Measurements from ENCODE around the gene RASIP1.

RASIP1 gene

DNA sequence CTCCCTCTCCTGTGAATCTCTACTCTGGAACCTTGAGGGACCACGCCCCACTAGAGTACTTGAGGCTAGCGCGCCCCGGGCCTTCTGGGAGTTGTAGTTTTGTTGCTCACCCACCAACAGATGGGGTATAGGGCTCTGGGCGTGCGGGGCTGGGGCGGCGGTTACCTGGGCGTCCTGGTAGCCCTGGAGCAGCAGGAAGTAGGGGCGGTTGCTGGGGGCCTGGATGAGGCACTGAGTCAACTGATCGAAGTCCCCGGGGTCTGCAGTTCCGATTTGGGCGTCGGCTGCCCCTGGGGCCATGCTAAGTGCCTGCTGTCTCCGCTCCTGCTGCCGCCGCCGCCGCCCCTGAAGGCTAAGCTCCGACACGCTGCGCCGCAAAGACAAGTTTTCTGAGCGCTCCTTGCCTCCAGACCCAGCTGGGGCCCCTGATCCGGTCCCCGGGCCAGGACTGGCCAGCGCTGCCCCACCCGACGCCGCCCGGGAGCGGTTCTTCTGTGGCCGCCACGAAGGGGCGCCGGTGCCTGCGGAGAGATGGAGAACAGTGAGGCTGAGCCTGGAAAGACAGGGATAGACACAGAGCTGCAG, 5.3 kb downstream of the RASIP1 start:
- no peak overlapping the region for H3K27ac ChIP-seq (ENCODE audit: insufficient read depth, low read length, poor library complexity, severe bottlenecking)
- DNase-seq, result no peak

GRCh38 chr19:48734625-48735024, 5.8 kb downstream of the RASIP1 start:
- H3K27ac ChIP-seq (ENCODE audit: insufficient read depth, low read length, poor library complexity, severe bottlenecking), result no peak overlapping the region
- H3K4me3 ChIP-seq (ENCODE audit: insufficient read depth, low read depth, low read length, poor library complexity, severe bottlenecking), result no peak overlapping the region
- DNase-seq, result no peak
- no peaks in the 10 kb centered on the region for H3K9me3 ChIP-seq (ENCODE audit: control insufficient read depth, low read length)
- H3K36me3 ChIP-seq (ENCODE audit: control insufficient read depth, insufficient read depth, low read length), result no peaks in the 10 kb centered on the region
- H3K27me3 ChIP-seq (replicated peaks; ENCODE audit: control insufficient read depth, insufficient read depth, low read length, poor library complexity, severe bottlenecking), result no peaks in the 10 kb centered on the region
- peaks cover 6% of the 10 kb centered on the region for H3K4me1 ChIP-seq (ENCODE audit: control insufficient read depth, insufficient read depth, low read length, poor library complexity, severe bottlenecking)

More for the DNA sequence above, 5.3 kb downstream of the RASIP1 start:
- no peaks in the 10 kb centered on the region for H3K36me3 ChIP-seq (ENCODE audit: control insufficient read depth, insufficient read depth, low read length)
- H3K9me3 ChIP-seq (ENCODE audit: control insufficient read depth, low read length), result no peaks in the 10 kb centered on the region
- H3K4me1 ChIP-seq (ENCODE audit: control insufficient read depth, insufficient read depth, low read length, poor library complexity, severe bottlenecking), result peaks cover 11% of the 10 kb centered on the region
- H3K27me3 ChIP-seq (replicated peaks; ENCODE audit: control insufficient read depth, insufficient read depth, low read length, poor library complexity, severe bottlenecking), result no peaks in the 10 kb centered on the region
- H3K4me3 ChIP-seq (ENCODE audit: insufficient read depth, low read depth, low read length, poor library complexity, severe bottlenecking), result no peak overlapping the region

DNA sequence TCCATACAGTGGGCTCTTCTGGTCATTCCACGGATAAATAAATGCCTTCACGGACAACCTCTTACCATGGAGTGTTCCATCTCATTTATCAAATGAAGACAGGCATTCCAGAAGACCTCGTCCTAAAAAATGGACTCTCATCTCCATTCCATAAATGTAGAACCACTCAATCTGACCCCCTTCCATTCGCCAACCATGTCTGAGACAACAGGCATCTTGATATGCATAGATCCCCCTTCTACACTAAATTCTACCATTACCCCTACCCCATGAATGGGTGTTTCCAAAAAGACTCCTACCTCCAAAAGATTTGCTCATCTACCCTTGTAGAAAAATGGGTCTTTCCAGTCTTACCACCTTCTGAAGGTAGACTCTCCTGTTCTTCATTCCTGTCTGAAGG, 9.0 kb downstream of the RASIP1 start:
- H3K4me3 ChIP-seq (ENCODE audit: insufficient read depth, low read depth, low read length, poor library complexity, severe bottlenecking), result no peak overlapping the region
- H3K27ac ChIP-seq (ENCODE audit: insufficient read depth, low read length, poor library complexity, severe bottlenecking), result no peak overlapping the region
- H3K36me3 ChIP-seq (ENCODE audit: control insufficient read depth, insufficient read depth, low read length), result no peaks in the 10 kb centered on the region
- H3K27me3 ChIP-seq (replicated peaks; ENCODE audit: control insufficient read depth, insufficient read depth, low read length, poor library complexity, severe bottlenecking), result no peaks in the 10 kb centered on the region
- no peaks in the 10 kb centered on the region for H3K4me1 ChIP-seq (ENCODE audit: control insufficient read depth, insufficient read depth, low read length, poor library complexity, severe bottlenecking)
- no peaks in the 10 kb centered on the region for H3K9me3 ChIP-seq (ENCODE audit: control insufficient read depth, low read length)
- DNase-seq, result no peak

- Histone ChIP-seq H3K27me3 (replicated peaks; ENCODE audit: control insufficient read depth, insufficient read depth, low read length, poor library complexity, severe bottlenecking) (no peaks in the 10 kb centered on the region), H3K4me3 (ENCODE audit: insufficient read depth, low read depth, low read length, poor library complexity, severe bottlenecking) (no peak overlapping the region), H3K36me3 (ENCODE audit: control insufficient read depth, insufficient read depth, low read length) (no peaks in the 10 kb centered on the region), H3K27ac (ENCODE audit: insufficient read depth, low read length, poor library complexity, severe bottlenecking) (no peak overlapping the region), H3K4me1 (ENCODE audit: control insufficient read depth, insufficient read depth, low read length, poor library complexity, severe bottlenecking) (peaks cover 6% of the 10 kb centered on the region), H3K9me3 (ENCODE audit: control insufficient read depth, low read length) (no peaks in the 10 kb centered on the region)
- no peak for DNase-seq
These were observed 11.3 kb downstream of the RASIP1 start for GRCh38 chr19:48728911-48729664.

DNA sequence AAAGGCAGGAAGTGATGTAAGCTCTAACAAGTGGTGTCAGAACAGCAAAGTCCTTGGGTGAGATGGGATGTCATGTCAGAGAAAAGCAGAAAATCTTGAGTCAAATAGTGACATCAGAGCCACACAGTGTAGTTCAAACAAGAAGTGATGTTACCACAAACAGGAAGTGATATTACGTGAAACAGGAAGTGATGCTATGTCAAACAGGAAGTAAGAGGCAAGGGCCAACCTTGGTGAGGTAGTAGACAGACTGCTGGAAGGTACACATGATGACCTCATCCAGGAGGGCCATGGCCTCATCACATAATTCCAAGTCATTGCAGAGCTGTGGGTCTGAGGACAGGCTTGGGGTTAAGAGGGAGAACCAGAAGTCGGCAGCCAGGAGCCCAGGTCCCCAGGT, 13.9 kb downstream of the RASIP1 start:
- no peaks in the 10 kb centered on the region for H3K36me3 ChIP-seq (ENCODE audit: control insufficient read depth, insufficient read depth, low read length)
- H3K9me3 ChIP-seq (ENCODE audit: control insufficient read depth, low read length), result no peaks in the 10 kb centered on the region
- no peaks in the 10 kb centered on the region for H3K27me3 ChIP-seq (replicated peaks; ENCODE audit: control insufficient read depth, insufficient read depth, low read length, poor library complexity, severe bottlenecking)
- H3K4me3 ChIP-seq (ENCODE audit: insufficient read depth, low read depth, low read length, poor library complexity, severe bottlenecking), result no peak overlapping the region
- peaks cover 6% of the 10 kb centered on the region for H3K4me1 ChIP-seq (ENCODE audit: control insufficient read depth, insufficient read depth, low read length, poor library complexity, severe bottlenecking)
- H3K27ac ChIP-seq (ENCODE audit: insufficient read depth, low read length, poor library complexity, severe bottlenecking), result no peak overlapping the region
- no peak for DNase-seq

DNA sequence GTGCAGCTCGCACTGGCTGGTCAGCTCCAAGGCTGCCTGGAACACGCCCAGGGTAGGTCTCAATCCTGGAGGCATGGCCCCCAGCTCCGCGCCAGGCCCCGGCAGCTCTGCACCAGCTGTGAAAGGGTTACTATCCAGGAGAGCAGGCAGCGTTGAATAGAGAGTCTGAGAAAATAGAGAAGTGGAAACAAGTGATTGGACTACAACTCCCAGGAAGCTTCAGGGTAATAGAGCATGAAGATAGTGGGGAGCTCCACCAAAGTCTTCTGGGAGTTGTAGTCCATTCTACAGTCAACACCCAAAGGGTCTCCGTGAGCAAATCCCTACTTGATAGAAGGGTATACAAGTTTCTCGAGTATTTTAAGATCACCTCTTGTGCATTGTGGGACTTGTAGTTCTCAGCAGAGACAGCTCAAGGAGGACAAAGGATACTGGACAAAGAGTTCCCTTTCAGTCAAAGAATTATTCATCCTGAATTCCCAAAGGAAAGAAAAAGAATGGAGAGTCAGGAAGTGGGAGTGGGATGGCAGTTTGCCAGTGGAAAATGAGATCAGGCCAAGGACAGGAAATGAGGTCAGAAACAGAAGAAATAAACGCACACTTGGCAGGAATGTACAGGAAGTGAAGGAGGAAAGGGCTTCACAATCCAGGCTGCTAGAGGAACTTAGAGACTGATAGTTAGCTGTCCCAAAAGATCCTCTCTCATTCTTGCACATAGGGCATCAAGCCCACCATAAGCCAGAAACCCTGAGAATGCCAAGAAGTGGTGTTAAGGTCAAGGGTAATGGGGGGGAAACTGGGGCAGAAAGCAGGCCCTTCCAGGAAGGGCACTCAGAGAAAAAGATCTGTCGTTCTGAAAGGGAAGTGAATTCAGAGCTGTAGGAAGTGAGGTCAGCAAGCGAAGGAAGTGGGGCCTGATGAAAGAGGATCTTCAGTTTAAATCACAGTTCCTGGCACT, 15.3 kb downstream of the RASIP1 start:
- H3K27ac ChIP-seq (ENCODE audit: insufficient read depth, low read length, poor library complexity, severe bottlenecking), result peak overlapping the region; percentile 34
- no peaks in the 10 kb centered on the region for H3K27me3 ChIP-seq (replicated peaks; ENCODE audit: control insufficient read depth, insufficient read depth, low read length, poor library complexity, severe bottlenecking)
- H3K36me3 ChIP-seq (ENCODE audit: control insufficient read depth, insufficient read depth, low read length), result no peaks in the 10 kb centered on the region
- DNase-seq, result no peak
- peaks cover 10% of the 10 kb centered on the region for H3K4me1 ChIP-seq (ENCODE audit: control insufficient read depth, insufficient read depth, low read length, poor library complexity, severe bottlenecking)
- H3K9me3 ChIP-seq (ENCODE audit: control insufficient read depth, low read length), result no peaks in the 10 kb centered on the region
- H3K4me3 ChIP-seq (ENCODE audit: insufficient read depth, low read depth, low read length, poor library complexity, severe bottlenecking), result no peak overlapping the region

DNA sequence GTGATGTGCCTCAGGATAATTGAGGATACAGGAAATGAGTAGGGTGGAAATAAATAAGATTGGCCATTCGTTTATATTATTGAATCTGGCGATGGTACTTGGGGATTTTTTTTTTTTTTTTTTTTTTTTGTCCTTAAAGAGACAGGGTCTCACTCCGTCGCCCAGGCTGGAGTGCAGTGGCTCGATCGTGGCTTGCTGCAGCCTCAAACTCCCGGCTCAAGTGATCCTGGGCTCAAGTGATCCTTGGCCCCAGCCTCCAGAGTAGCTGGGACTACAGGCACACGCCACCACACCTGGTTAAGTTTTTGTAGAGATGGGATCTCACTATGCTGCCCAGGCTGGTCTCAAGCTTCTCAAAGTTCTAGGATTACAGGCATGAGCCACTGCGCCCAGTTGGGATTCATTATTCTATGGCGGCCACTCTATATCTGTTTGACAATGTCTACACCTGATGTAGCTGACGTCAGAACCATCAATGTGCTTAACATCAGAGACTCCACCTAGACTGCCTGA, 18.2 kb downstream of the RASIP1 start:
- H3K27me3 ChIP-seq (replicated peaks; ENCODE audit: control insufficient read depth, insufficient read depth, low read length, poor library complexity, severe bottlenecking), result no peaks in the 10 kb centered on the region
- H3K4me3 ChIP-seq (ENCODE audit: insufficient read depth, low read depth, low read length, poor library complexity, severe bottlenecking), result no peak overlapping the region
- no peak for DNase-seq
- no peak overlapping the region for H3K27ac ChIP-seq (ENCODE audit: insufficient read depth, low read length, poor library complexity, severe bottlenecking)
- no peaks in the 10 kb centered on the region for H3K9me3 ChIP-seq (ENCODE audit: control insufficient read depth, low read length)
- no peaks in the 10 kb centered on the region for H3K36me3 ChIP-seq (ENCODE audit: control insufficient read depth, insufficient read depth, low read length)
- peaks cover 10% of the 10 kb centered on the region for H3K4me1 ChIP-seq (ENCODE audit: control insufficient read depth, insufficient read depth, low read length, poor library complexity, severe bottlenecking)

DNA sequence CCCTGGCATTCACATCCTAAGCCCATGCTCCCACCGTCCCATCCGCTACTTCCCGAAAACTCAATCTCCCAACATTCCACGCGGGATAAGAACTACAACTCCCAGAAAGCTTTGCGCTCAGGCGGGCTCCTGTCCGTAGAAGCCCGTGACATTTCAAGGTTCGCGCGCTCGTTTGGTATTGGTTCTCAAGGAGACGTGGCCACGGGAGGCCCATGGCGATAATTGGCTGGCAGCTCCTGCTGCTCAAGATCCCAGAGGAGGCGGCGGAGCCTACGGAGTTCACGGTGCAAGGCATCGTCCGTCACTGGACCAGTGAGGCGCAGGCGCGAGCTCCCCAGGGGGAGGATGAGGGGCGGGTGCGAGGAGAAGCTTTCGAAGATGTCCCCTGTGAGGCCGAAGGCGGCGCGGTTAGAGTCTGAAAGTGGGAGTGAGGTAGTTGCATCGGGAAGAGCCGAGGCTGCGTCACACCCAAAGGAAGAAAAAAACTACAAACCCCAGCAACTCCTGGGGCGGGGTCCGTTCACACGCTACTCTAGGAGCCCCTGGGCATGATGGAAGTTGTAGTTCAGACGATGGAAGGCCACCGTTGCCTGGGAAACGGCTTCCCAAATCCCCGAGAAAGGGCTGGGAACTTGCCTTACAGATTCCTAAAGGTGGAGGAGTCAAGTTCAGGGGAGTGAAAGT, 19.7 kb downstream of the RASIP1 start:
- peak; percentile 77 to 86 (median 86) for DNase-seq

GRCh38 chr19:48720251-48720612, 20.2 kb downstream of the RASIP1 start:
- H3K27ac ChIP-seq (ENCODE audit: insufficient read depth, low read length, poor library complexity, severe bottlenecking), result peak overlapping the region; percentile 77
- no peaks in the 10 kb centered on the region for H3K36me3 ChIP-seq (ENCODE audit: control insufficient read depth, insufficient read depth, low read length)
- H3K4me3 ChIP-seq (ENCODE audit: insufficient read depth, low read depth, low read length, poor library complexity, severe bottlenecking), result peak overlapping the region; percentile 71
- DNase-seq, result no peak
- no peaks in the 10 kb centered on the region for H3K9me3 ChIP-seq (ENCODE audit: control insufficient read depth, low read length)
- no peaks in the 10 kb centered on the region for H3K27me3 ChIP-seq (replicated peaks; ENCODE audit: control insufficient read depth, insufficient read depth, low read length, poor library complexity, severe bottlenecking)
- H3K4me1 ChIP-seq (ENCODE audit: control insufficient read depth, insufficient read depth, low read length, poor library complexity, severe bottlenecking), result peaks cover 7% of the 10 kb centered on the region

More for the DNA sequence above, 19.7 kb downstream of the RASIP1 start:
- Histone ChIP-seq H3K36me3 (ENCODE audit: control insufficient read depth, insufficient read depth, low read length) (no peaks in the 10 kb centered on the region), H3K4me1 (ENCODE audit: control insufficient read depth, insufficient read depth, low read length, poor library complexity, severe bottlenecking) (peaks cover 10% of the 10 kb centered on the region), H3K4me3 (ENCODE audit: insufficient read depth, low read depth, low read length, poor library complexity, severe bottlenecking) (peak overlapping the region; percentile 71), H3K27ac (ENCODE audit: insufficient read depth, low read length, poor library complexity, severe bottlenecking) (peak overlapping the region; percentile 77), H3K9me3 (ENCODE audit: control insufficient read depth, low read length) (no peaks in the 10 kb centered on the region), H3K27me3 (replicated peaks; ENCODE audit: control insufficient read depth, insufficient read depth, low read length, poor library complexity, severe bottlenecking) (no peaks in the 10 kb centered on the region)
